ENCODE results near the gene ACVR2B. TPM values are rescaled to one million over a fixed set of nuclear protein-coding genes. Genes with fewer than 3 reads are reported as not detected.
"Not testable (repeated sequence)": the region's sequence is repeated elsewhere in the genome, so short reads cannot be mapped to it uniquely, and the experiment has no call there.

Gene ACVR2B
- total and polyA plus RNA-seq, 2 of the 13 experiments (the other 11 are each of a cell fraction or from before 2014, with no cell fraction given) = 10.0 to 12.7 TPM

GRCh38 chr3:38404286-38404685 lies 49.4 kb upstream of the ACVR2B start:
- H3K79me2 ChIP-seq (ENCODE audit: insufficient read depth, low read length) = no peaks in the 10 kb centered on the region
- H3K36me3 ChIP-seq (replicated peaks in 1 of 2; ENCODE audit: control insufficient read depth in 1 of 2, insufficient read depth in 2 of 2, low read length in 2 of 2) = peaks cover 33 to 52% of the 10 kb centered on the region in 2 experiments
- H3K9ac ChIP-seq (ENCODE audit: insufficient read depth, low read depth, low read length) = no peak overlapping the region
- in situ Hi-C loops (cut with HindIII; ENCODE audit: extremely low pct_ligation_motif_present, low pct_unique_long_range_greater_than_20kb) = no loop called here
- H3K4me2 ChIP-seq (ENCODE audit: low read depth, low read length) = no peak overlapping the region
- H2AFZ ChIP-seq (ENCODE audit: low read length) = no peak overlapping the region
- H3K4me3 ChIP-seq (replicated peaks in 1 of 3; ENCODE audit: insufficient read depth in 1 of 3, low read depth in 2 of 3, low read length in 3 of 3) = no peak overlapping the region
- WGBS (ENCODE audit: low lambda C conversion rate) = 85% methylated on average over 5 of the region's 5 CpGs
- H3K27me3 ChIP-seq (ENCODE audit: control insufficient read depth in 1 of 2, insufficient read depth in 2 of 2, low read length in 2 of 2) = no peaks in the 10 kb centered on the region
- POLR2A ChIA-PET = no interaction called here
- H4K20me1 ChIP-seq (ENCODE audit: insufficient read depth, low read length) = peaks cover 4% of the 10 kb centered on the region; the same call in 1 of the 2 replicates
- H3K4me1 ChIP-seq (ENCODE audit: insufficient read depth, low read length) = no peaks in the 10 kb centered on the region
- H3K9me3 ChIP-seq (ENCODE audit: low read length) = no peaks in the 10 kb centered on the region
- no peak for DNase-seq (ENCODE audit: low spot score)
- no peak overlapping the region for H3K27ac ChIP-seq (ENCODE audit: extremely low read length, insufficient read depth, low read length)
- TF ChIP-seq FOSL2 (CRISPR knock-in tag; IDR thresholded peaks at IDR 0.05) (peak; percentile 42; the same call in 1 of the 2 replicates), ZIK1 (CRISPR knock-in tag; IDR thresholded peaks at IDR 0.05; ENCODE audit: borderline replicate concordance, low read depth) (no peak)
- CTCF ChIA-PET (ENCODE audit: low intra/inter-chr PET ratio, low total read pairs) = no interaction called here
- BruUV-seq (replicated peaks) = no TSS peak
- ATAC-seq = no peak
- intact Hi-C loops (cut with micrococcal nuclease; ENCODE audit: unreplicated experiment) = no loop called here
- no peak for FAIRE-seq

- in situ Hi-C loops (cut with HindIII; ENCODE audit: extremely low pct_ligation_motif_present, low pct_unique_long_range_greater_than_20kb) = no loop called here
- Histone ChIP-seq H3K9me3 (ENCODE audit: low read length) (no peaks in the 10 kb centered on the region), H4K20me1 (ENCODE audit: insufficient read depth, low read length) (no peaks in the 10 kb centered on the region), H3K4me3 (replicated peaks in 1 of 3; ENCODE audit: insufficient read depth in 1 of 3, low read depth in 2 of 3, low read length in 3 of 3) (no peak overlapping the region), H3K79me2 (ENCODE audit: insufficient read depth, low read length) (no peaks in the 10 kb centered on the region), H3K36me3 (replicated peaks in 1 of 2; ENCODE audit: control insufficient read depth in 1 of 2, insufficient read depth in 2 of 2, low read length in 2 of 2) (peaks cover 2 to 6% of the 10 kb centered on the region in 2 experiments; a peak in 1 of 5 replicates), H3K27ac (ENCODE audit: extremely low read length, insufficient read depth, low read length) (no peak overlapping the region), H3K4me1 (ENCODE audit: insufficient read depth, low read length) (no peaks in the 10 kb centered on the region), H3K4me2 (ENCODE audit: low read depth, low read length) (no peak overlapping the region), H3K9ac (ENCODE audit: insufficient read depth, low read depth, low read length) (no peak overlapping the region), H3K27me3 (ENCODE audit: control insufficient read depth in 1 of 2, insufficient read depth in 2 of 2, low read length in 2 of 2) (no peaks in the 10 kb centered on the region), H2AFZ (ENCODE audit: low read length) (no peak overlapping the region)
- FAIRE-seq (no peak), ATAC-seq (peak; percentile 35), DNase-seq (ENCODE audit: low spot score) (no peak)
- BruUV-seq (replicated peaks) = no TSS peak
- intact Hi-C loops (cut with micrococcal nuclease; ENCODE audit: unreplicated experiment) = no loop called here
- 75% methylated on average over 1 of the region's 1 CpG for WGBS (ENCODE audit: low lambda C conversion rate)
- ChIA-PET CTCF (ENCODE audit: low intra/inter-chr PET ratio, low total read pairs) (no interaction called here), POLR2A (no interaction called here)
- TF ChIP-seq ZNF20 (CRISPR knock-in tag; IDR thresholded peaks at IDR 0.05) (no peak), ADNP (CRISPR knock-in tag; IDR thresholded peaks at IDR 0.05) (no peak), AGO1 (IDR thresholded peaks at IDR 0.05; ENCODE audit: low read depth, low read length, poor library complexity, severe bottlenecking) (no peak), ATF2 (CRISPR knock-in tag; IDR thresholded peaks at IDR 0.05) (no peak), ZNF317 (CRISPR knock-in tag; IDR thresholded peaks at IDR 0.05) (no peak), SRSF1 (optimal IDR thresholded peaks at IDR 0.05; ENCODE audit: low read depth, low read length) (no peak), ZFP37 (CRISPR knock-in tag; IDR thresholded peaks at IDR 0.05; ENCODE audit: borderline replicate concordance) (no peak)
These were observed 42.1 kb upstream of the ACVR2B start for GRCh38 chr3:38411591-38411990.

GRCh38 chr3:38420758-38421157 lies 32.9 kb upstream of the ACVR2B start:
- H3K79me2 ChIP-seq (ENCODE audit: insufficient read depth, low read length); H3K4me3 ChIP-seq (replicated peaks in 1 of 3; ENCODE audit: insufficient read depth in 1 of 3, low read depth in 2 of 3, low read length in 3 of 3); H3K36me3 ChIP-seq (replicated peaks in 1 of 2; ENCODE audit: control insufficient read depth in 1 of 2, insufficient read depth in 2 of 2, low read length in 2 of 2); ATAC-seq; H3K27ac ChIP-seq (ENCODE audit: extremely low read length, insufficient read depth, low read length); CTCF ChIA-PET (ENCODE audit: low intra/inter-chr PET ratio, low total read pairs); H3K9ac ChIP-seq (ENCODE audit: insufficient read depth, low read depth, low read length); POLR2A ChIA-PET; BruUV-seq (replicated peaks); H3K4me1 ChIP-seq (ENCODE audit: insufficient read depth, low read length); DNase-seq (ENCODE audit: low spot score); H3K9me3 ChIP-seq (ENCODE audit: low read length); H4K20me1 ChIP-seq (ENCODE audit: insufficient read depth, low read length); H3K27me3 ChIP-seq (ENCODE audit: control insufficient read depth in 1 of 2, insufficient read depth in 2 of 2, low read length in 2 of 2); in situ Hi-C loops (cut with HindIII; ENCODE audit: extremely low pct_ligation_motif_present, low pct_unique_long_range_greater_than_20kb); H3K4me2 ChIP-seq (ENCODE audit: low read depth, low read length); H2AFZ ChIP-seq (ENCODE audit: low read length); FAIRE-seq; intact Hi-C loops (cut with micrococcal nuclease; ENCODE audit: unreplicated experiment): not testable (repeated sequence)
- 95% methylated on average over 5 of the region's 5 CpGs for WGBS (ENCODE audit: low lambda C conversion rate)

Data from HepG2 (cell line).